OCI-LY3 (cell line): Measurements from ENCODE around the gene RFC4.

Source experiments
- H2AFZ ChIP-seq: fragments of 200-600, 300-600 bp; shearing (Covaris generic); 2 replicates; pipeline ENCODE4 v1.6.0; 2014; ENCODE audit warnings: antibody characterized with exemption, low read depth, low read length
- H3K27ac ChIP-seq: fragments of 200-600, 300-600 bp; sonication (generic); 2 replicates; pipeline ENCODE4 v1.5.1; 2014; ENCODE audit warnings: mild to moderate bottlenecking, low read length, moderate library complexity, mixed read lengths
- H3K27me3 ChIP-seq: fragments of 200-600, 300-600 bp; sonication (generic); 2 replicates; pipeline ENCODE4 v1.6.1; 2014; ENCODE audit warnings: low read depth, low read length, mixed read lengths
- H3K36me3 ChIP-seq: fragments of 200-600, 300-600 bp; sonication (generic); replicated peaks from 2 replicates; pipeline ENCODE3; 2014; ENCODE audit warnings: low read depth, low read length, mixed read lengths
- H3K4me1 ChIP-seq: fragments of 300-600, 200-600 bp; sonication (generic); 2 replicates; pipeline ENCODE4 v1.6.1; 2014; ENCODE audit warnings: low read length, mixed read lengths
- H3K4me2 ChIP-seq: fragments of 200-600, 300-600 bp; sonication (generic); 2 replicates; pipeline ENCODE4 v1.6.1; 2014; ENCODE audit warnings: low read length, mixed read lengths
- H3K4me3 ChIP-seq: fragments of 300-600, 200-600 bp; sonication (generic); 2 replicates; pipeline ENCODE4 v1.5.1; 2014; ENCODE audit warnings: antibody characterized with exemption, mild to moderate bottlenecking, low read length, moderate library complexity
- H3K79me2 ChIP-seq: fragments of 300-600, 200-600 bp; shearing (Covaris generic); 2 replicates; pipeline ENCODE4 v1.6.1; 2014; ENCODE audit warnings: mild to moderate bottlenecking, low read length, mixed read lengths
- H3K9ac ChIP-seq: fragments of 300-600, 200-600 bp; shearing (Covaris generic); 2 replicates; pipeline ENCODE4 v1.6.0; 2014; ENCODE audit warnings: mild to moderate bottlenecking, low read length, moderate library complexity
- H3K9me3 ChIP-seq: fragments of 200-600, 300-600 bp; shearing (Covaris generic); 2 replicates; pipeline ENCODE4 v1.6.1; 2014; ENCODE audit warnings: low read length, mixed read lengths; ENCODE audit not compliant: insufficient read depth
- H4K20me1 ChIP-seq: fragments of 200-600, 300-600 bp; sonication (generic); 2 replicates; pipeline ENCODE4 v1.6.1; 2016; ENCODE audit warnings: low read length, mixed read lengths; ENCODE audit not compliant: insufficient read depth
- CTCF ChIP-seq: fragments of 200-600, 300-600 bp; sonication (generic); IDR thresholded peaks from 2 replicates; pipeline ENCODE4 v1.5.1; 2014; ENCODE audit warnings: antibody characterized with exemption, low read length, low read depth
- EZH2phosphoT487 ChIP-seq: fragments of 200-600 bp; shearing (Covaris generic); IDR thresholded peaks from 2 replicates; pipeline ENCODE4 v1.6.1; 2018; ENCODE audit warnings: antibody characterized with exemption, mixed run types, low read depth

RFC4 gene

GRCh38 chr3:186743666-186744065 is 62.6 kb downstream of the RFC4 start:
- TF ChIP-seq CTCF, result no peak
- no peak for TF ChIP-seq EZH2phosphoT487
- Histone ChIP-seq H3K4me3 (no peak overlapping the region), H4K20me1 (no peaks in the 10 kb centered on the region), H3K36me3 (no peaks in the 10 kb centered on the region), H3K79me2 (no peaks in the 10 kb centered on the region), H2AFZ (no peak overlapping the region), H3K9ac (no peak overlapping the region), H3K4me2 (no peak overlapping the region), H3K27ac (no peak overlapping the region), H3K27me3 (0 out of 2 replicates have a peak, but pooled peaks cover 5% of the 10 kb centered on the region), H3K9me3 (no peaks in the 10 kb centered on the region), H3K4me1 (no peaks in the 10 kb centered on the region)

- Histone ChIP-seq H2AFZ (no peak overlapping the region), H3K27ac (no peak overlapping the region), H3K79me2 (no peaks in the 10 kb centered on the region), H3K9ac (no peak overlapping the region), H3K36me3 (no peaks in the 10 kb centered on the region), H3K9me3 (no peaks in the 10 kb centered on the region), H4K20me1 (no peaks in the 10 kb centered on the region), H3K4me2 (no peak overlapping the region), H3K4me3 (no peak overlapping the region), H3K4me1 (no peaks in the 10 kb centered on the region), H3K27me3 (0 out of 2 replicates have a peak, but pooled peaks cover 5% of the 10 kb centered on the region)
- TF ChIP-seq CTCF, result no peak
- TF ChIP-seq EZH2phosphoT487, result no peak
Measured at GRCh38 chr3:186742618-186743380, 63.5 kb downstream of the RFC4 start.
